Measurements from ENCODE around the gene FOXE1. TPM values are rescaled to one million over a fixed set of nuclear protein-coding genes. Genes with fewer than 3 reads are reported as not detected.

FOXE1 gene
- polyA plus RNA-seq, 1 of the 3 experiments (the other 2 are of a cell fraction), result 0.03 TPM

DNA sequence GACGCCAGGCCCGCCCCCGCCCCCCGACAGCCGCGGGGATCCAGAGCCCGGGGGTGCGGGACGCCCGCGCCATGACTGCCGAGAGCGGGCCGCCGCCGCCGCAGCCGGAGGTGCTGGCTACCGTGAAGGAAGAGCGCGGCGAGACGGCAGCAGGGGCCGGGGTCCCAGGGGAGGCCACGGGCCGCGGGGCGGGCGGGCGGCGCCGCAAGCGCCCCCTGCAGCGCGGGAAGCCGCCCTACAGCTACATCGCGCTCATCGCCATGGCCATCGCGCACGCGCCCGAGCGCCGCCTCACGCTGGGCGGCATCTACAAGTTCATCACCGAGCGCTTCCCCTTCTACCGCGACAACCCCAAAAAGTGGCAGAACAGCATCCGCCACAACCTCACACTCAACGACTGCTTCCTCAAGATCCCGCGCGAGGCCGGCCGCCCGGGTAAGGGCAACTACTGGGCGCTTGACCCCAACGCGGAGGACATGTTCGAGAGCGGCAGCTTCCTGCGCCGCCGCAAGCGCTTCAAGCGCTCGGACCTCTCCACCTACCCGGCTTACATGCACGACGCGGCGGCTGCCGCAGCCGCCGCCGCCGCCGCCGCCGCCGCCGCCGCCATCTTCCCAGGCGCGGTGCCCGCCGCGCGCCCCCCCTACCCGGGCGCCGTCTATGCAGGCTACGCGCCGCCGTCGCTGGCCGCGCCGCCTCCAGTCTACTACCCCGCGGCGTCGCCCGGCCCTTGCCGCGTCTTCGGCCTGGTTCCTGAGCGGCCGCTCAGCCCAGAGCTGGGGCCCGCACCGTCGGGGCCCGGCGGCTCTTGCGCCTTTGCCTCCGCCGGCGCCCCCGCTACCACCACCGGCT, 1.0 kb downstream of the FOXE1 start:
- H3K4me3 ChIP-seq (ENCODE audit: low read depth in 2 of 2, low read length in 1 of 2), result peak overlapping the region; percentile 38 to 54
- H2AFZ ChIP-seq (ENCODE audit: low read depth), result peak overlapping the region; percentile 46; the same call in 1 of the 2 replicates
- H3K27ac ChIP-seq (ENCODE audit: low read depth in 2 of 2, low read length in 1 of 2), result no peak overlapping the region
- H3K4me2 ChIP-seq, result peak overlapping the region; percentile 65; the same call in 1 of the 2 replicates
- no peaks in the 10 kb centered on the region for H3K79me2 ChIP-seq (ENCODE audit: insufficient read depth)
- ChIA-PET POLR2A (no interaction called here), CTCF (interaction anchor here (0.6 to 1.5 kb wide), 7 partner anchors 8 to 47 kb away, joined by 3 to 5 read pairs (median 3); no protein-coding TSS in a partner anchor)
- H3K36me3 ChIP-seq (replicated peaks in 1 of 2; ENCODE audit: control insufficient read depth in 1 of 2, insufficient read depth in 2 of 2, low read length in 1 of 2), result no peaks in the 10 kb centered on the region
- H3F3A ChIP-seq (replicated peaks; ENCODE audit: insufficient read depth), result no peaks in the 10 kb centered on the region
- no peaks in the 10 kb centered on the region for H3K9me3 ChIP-seq
- H4K20me1 ChIP-seq (ENCODE audit: insufficient read depth), result no peaks in the 10 kb centered on the region
- H3K9ac ChIP-seq, result no peak overlapping the region
- no peak for TF ChIP-seq FOXJ3 (CRISPR knock-in tag; IDR thresholded peaks at IDR 0.05)
- TF ChIP-seq, protein P1, sequence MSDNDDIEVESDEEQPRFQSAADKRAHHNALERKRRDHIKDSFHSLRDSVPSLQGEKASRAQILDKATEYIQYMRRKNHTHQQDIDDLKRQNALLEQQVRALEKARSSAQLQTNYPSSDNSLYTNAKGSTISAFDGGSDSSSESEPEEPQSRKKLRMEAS (IDR thresholded peaks at IDR 0.05; ENCODE audit: low read depth), result 0 out of 2 replicates have a peak, but pooled peaks have one; percentile 20
- peak; percentile 47 for TF ChIP-seq NRF1 (IDR thresholded peaks at IDR 0.05; ENCODE audit: low read depth, low read length)
- TF ChIP-seq, protein P2, sequence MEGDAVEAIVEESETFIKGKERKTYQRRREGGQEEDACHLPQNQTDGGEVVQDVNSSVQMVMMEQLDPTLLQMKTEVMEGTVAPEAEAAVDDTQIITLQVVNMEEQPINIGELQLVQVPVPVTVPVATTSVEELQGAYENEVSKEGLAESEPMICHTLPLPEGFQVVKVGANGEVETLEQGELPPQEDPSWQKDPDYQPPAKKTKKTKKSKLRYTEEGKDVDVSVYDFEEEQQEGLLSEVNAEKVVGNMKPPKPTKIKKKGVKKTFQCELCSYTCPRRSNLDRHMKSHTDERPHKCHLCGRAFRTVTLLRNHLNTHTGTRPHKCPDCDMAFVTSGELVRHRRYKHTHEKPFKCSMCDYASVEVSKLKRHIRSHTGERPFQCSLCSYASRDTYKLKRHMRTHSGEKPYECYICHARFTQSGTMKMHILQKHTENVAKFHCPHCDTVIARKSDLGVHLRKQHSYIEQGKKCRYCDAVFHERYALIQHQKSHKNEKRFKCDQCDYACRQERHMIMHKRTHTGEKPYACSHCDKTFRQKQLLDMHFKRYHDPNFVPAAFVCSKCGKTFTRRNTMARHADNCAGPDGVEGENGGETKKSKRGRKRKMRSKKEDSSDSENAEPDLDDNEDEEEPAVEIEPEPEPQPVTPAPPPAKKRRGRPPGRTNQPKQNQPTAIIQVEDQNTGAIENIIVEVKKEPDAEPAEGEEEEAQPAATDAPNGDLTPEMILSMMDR (IDR thresholded peaks at IDR 0.05), result peak; percentile 44
- TF ChIP-seq POLR2AphosphoS5 (IDR thresholded peaks at IDR 0.05; ENCODE audit: low read depth, low read length), result no peak
- TF ChIP-seq, protein P3, sequence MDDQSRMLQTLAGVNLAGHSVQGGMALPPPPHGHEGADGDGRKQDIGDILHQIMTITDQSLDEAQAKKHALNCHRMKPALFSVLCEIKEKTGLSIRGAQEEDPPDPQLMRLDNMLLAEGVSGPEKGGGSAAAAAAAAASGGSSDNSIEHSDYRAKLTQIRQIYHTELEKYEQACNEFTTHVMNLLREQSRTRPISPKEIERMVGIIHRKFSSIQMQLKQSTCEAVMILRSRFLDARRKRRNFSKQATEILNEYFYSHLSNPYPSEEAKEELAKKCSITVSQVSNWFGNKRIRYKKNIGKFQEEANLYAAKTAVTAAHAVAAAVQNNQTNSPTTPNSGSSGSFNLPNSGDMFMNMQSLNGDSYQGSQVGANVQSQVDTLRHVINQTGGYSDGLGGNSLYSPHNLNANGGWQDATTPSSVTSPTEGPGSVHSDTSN (IDR thresholded peaks at IDR 0.05), result no peak
- H3K4me1 ChIP-seq (ENCODE audit: control insufficient read depth in 1 of 2, insufficient read depth in 2 of 2, low read depth in 1 of 2, low read length in 1 of 2), result no peaks in the 10 kb centered on the region; a peak in 1 of 4 replicates
- H3K27me3 ChIP-seq (ENCODE audit: insufficient read depth), result peaks cover 96% of the 10 kb centered on the region
- H3K9me2 ChIP-seq, result no peaks in the 10 kb centered on the region
- WGBS (ENCODE audit: low lambda C conversion rate), result 0% methylated on average over 6 of the region's 125 CpGs
- DNase-seq, result peak; percentile 78

DNA sequence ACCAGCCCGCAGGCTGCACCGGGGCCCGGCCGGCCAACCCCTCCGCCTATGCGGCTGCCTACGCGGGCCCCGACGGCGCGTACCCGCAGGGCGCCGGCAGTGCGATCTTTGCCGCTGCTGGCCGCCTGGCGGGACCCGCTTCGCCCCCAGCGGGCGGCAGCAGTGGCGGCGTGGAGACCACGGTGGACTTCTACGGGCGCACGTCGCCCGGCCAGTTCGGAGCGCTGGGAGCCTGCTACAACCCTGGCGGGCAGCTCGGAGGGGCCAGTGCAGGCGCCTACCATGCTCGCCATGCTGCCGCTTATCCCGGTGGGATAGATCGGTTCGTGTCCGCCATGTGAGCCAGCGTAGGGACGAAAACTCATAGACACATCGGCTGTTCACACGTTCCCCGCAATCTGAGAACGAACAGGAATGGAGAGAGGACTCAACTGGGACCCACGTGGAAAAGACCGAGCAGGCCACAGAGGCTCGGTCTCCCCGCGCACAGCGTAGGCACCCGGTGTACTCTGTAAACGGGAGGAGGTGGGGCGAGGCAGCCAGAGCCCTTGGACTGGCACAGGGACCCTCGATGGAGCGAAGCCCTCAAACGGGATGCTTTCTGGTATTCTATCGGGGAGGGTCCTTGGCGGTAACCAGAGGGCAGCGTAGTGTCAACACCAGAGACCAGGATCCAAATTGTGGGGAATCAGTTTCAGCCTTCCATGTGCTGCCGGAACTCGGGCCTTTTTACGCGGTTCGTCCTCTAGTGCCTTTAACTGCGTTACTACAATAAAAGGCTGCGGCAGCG, 1.9 kb downstream of the FOXE1 start:
- POLR2A ChIA-PET, result no interaction called here
- no peak overlapping the region for H3K27ac ChIP-seq (ENCODE audit: low read depth in 2 of 2, low read length in 1 of 2)
- H3K4me3 ChIP-seq (ENCODE audit: low read depth in 2 of 2, low read length in 1 of 2), result no peak overlapping the region
- TF ChIP-seq FOXJ3 (CRISPR knock-in tag; IDR thresholded peaks at IDR 0.05) (no peak), EZH2phosphoT487 (IDR thresholded peaks at IDR 0.05; ENCODE audit: borderline replicate concordance, low read depth) (peak; percentile 25; the same call in 1 of the 2 replicates)
- CTCF ChIA-PET, result interaction anchor here (0.8 to 1.1 kb wide), 3 partner anchors 8 to 46 kb away, joined by 3 to 4 read pairs (median 3); no protein-coding TSS in a partner anchor
- no peak for DNase-seq
- no peaks in the 10 kb centered on the region for H3K36me3 ChIP-seq (replicated peaks in 1 of 2; ENCODE audit: control insufficient read depth in 1 of 2, insufficient read depth in 2 of 2, low read length in 1 of 2)
- H3K4me1 ChIP-seq (ENCODE audit: control insufficient read depth in 1 of 2, insufficient read depth in 2 of 2, low read depth in 1 of 2, low read length in 1 of 2), result no peaks in the 10 kb centered on the region; a peak in 1 of 4 replicates
- WGBS (ENCODE audit: low lambda C conversion rate), result 34% methylated on average over 25 of the region's 71 CpGs
- H2AFZ ChIP-seq (ENCODE audit: low read depth), result no peak overlapping the region
- H3K9me2 ChIP-seq, result no peaks in the 10 kb centered on the region
- no peaks in the 10 kb centered on the region for H4K20me1 ChIP-seq (ENCODE audit: insufficient read depth)
- H3F3A ChIP-seq (replicated peaks; ENCODE audit: insufficient read depth), result no peaks in the 10 kb centered on the region
- H3K27me3 ChIP-seq (ENCODE audit: insufficient read depth), result peaks cover 96% of the 10 kb centered on the region
- H3K9ac ChIP-seq, result no peak overlapping the region
- no peak overlapping the region for H3K4me2 ChIP-seq
- H3K9me3 ChIP-seq, result no peaks in the 10 kb centered on the region
- H3K79me2 ChIP-seq (ENCODE audit: insufficient read depth), result no peaks in the 10 kb centered on the region

All from SK-N-SH (cell line).